Sciatic nerve (tissue), 2 donors: ENCODE measurements around the gene UBE2G1. TPM values are rescaled to one million over a fixed set of nuclear protein-coding genes. Genes with fewer than 3 reads are reported as not detected.

ENCODE experiments used
- ATAC-seq: fragments of 200-7000 bp; cut with Tn5 transposase; one replicate; pipeline ENCODE4 v1.9.1; 2020; ENCODE audit warnings: mild to moderate bottlenecking, moderate library complexity
- DNase-seq: peaks from one replicate; pipeline ENCODE4 v3.0.0-alpha.2; 2020; ENCODE audit warnings: low spot score
- intact Hi-C: fragments of 100-400 bp; cut with DNase I; formaldehyde crosslinking; loops from one replicate; pipeline ENCODE4 v1.14.2; 2022
- total RNA-seq: library from RNA; stranded (reverse); fragmentation: NEBNext Ultra II Directional; extraction: Animal tissue kit (Norgen Biotek cat#: 25700); gene quantifications from one replicate; pipeline ENCODE4 v1.2.1, GENCODE V29; 2021
- donor health status: DM: no; HTN: no; CAD: no.
- donor health status: DM: no; HTN: no; CAD: no.

UBE2G1 gene, protein sequence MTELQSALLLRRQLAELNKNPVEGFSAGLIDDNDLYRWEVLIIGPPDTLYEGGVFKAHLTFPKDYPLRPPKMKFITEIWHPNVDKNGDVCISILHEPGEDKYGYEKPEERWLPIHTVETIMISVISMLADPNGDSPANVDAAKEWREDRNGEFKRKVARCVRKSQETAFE
- total RNA-seq = 46.7 TPM

DNA sequence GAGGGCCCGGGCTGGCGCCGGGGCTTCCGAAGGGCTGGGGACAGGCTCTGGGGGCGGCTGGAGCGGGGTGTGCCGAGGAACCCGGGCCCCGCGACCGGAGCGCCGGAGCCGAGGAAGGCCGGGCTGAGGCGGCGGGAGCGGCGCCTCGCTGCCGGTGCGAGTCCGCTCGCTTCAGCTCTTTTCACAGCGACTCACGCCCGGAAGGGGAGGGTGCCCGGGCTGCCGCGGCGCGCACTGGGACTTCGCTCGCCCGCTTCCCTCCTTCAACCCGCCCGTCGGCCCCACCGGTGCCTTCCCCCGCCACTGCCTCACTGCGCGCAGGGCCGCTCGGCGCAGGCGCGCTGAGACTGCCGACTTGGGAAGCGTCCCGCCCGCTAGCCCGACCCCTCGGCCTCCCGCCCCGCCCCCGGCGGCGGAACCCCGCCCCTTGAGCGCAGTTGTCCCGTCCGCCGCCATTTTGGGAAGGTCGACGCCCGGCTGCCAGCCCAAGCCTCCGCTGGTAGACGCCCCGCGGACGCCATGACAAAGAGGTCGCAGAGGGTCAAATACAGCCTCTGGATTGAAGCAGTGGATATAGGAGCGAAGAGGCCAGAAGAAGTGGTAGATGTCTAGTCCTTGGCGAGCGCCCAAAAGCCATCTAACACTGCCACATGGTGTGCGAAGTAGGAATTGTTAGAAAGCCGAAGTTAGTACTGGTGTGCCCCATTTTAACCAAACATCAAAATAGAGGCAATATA is at the start of gene UBE2G1:
Gene UBE2G1, minus strand, starts transcription at position 349 of the 737 bp plus-strand sequence. CDS start 359 bp downstream, outside the sequence.
- DNase-seq = peak; percentile 99
- intact Hi-C loops = no loop called here
- peak; percentile 97 for ATAC-seq

DNA sequence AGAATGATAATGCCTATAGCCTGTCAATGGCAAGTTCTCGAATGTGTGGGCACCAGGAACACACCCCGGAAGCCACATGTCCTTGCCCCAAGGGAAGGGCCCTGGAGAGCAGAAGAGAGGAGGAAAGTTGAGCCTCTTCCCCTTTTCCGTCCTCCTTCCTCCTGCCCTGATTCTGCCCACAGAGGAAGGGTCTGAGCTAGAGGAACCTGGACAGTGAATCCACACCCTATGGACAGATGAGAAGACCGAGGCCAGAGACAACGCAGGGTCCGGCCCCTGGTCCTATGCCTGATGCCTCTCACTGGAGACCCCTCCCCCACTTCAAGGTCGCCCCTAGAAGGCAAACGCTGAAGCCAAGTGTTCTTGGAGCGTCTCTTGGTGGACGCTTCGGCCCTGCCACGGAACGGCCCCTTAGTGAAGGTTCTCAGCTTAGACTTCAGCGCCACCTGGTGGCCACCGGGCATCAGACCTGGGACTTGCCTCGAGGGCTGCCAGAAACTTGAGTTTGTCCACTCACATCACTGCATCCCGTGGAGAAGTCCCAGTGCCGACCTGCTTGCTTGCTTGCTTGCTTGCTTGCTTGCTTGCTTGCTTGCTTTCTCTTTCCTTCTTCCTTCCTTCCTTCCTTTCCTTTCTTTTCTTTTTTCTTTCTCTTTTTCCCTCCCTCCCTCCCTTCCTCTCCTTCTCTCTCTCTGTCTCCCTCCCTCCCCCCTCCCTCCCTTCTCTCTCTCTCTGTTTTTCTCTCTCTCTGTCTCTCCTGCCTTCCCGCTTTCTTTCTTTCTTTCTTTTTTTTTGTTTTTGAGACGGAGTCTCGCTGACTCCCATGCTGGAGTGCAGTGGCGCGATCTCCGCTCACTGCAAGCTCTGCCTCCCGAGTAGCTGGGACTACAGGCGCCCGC is 46.7 kb upstream of the UBE2G1 start:
- ATAC-seq (peak; percentile 97), DNase-seq (peak; percentile 98)
- intact Hi-C loops = loop anchor here (5.0 kb wide), 1 partner anchor 196 kb away; no protein-coding TSS in a partner anchor

DNA sequence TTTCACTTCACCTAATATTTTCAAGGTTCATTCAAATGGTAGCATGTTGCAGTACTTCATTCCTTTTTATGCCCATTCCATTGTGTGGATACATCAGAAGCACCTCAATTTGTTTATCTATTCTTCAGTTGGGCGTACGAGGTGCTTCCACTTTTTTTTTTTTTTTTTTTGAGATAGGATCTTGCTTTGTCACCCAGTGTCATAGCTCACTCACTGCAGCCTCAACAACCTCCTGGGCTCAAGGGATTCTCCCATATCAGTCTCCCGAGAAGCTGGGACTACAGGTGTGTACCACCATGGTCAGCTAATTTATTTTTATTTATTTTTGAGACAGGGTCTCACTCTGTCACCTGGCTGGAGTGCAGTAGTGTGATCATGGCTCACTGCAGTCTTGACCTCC is 44.7 kb upstream of the UBE2G1 start:
- DNase-seq (no peak), ATAC-seq (no peak)
- intact Hi-C loops = loop anchor here (5.0 kb wide), 1 partner anchor 194 kb away; no protein-coding TSS in a partner anchor

DNA sequence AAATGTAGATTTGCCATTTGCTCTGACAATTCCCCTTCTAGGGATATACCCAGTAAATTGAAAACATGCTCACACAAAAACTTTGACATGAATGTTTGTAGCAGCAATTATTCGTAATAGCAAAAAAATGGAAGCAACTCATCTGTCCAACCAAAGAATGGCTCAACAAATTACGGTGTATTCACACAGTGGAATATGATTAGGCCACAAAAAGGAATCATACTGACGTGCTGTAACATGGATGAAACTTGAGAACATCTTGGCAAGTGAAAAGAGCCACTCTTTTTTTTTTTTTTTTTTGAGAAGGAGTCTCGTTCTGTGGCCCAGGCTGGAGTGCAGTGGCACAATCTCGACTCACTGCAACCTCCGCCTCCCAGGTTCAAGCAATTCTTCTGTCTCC is 43.2 kb upstream of the UBE2G1 start:
- intact Hi-C loops = loop anchor here (5.0 kb wide), 1 partner anchor 192 kb away; no protein-coding TSS in a partner anchor
- ATAC-seq (no peak), DNase-seq (no peak)

DNA sequence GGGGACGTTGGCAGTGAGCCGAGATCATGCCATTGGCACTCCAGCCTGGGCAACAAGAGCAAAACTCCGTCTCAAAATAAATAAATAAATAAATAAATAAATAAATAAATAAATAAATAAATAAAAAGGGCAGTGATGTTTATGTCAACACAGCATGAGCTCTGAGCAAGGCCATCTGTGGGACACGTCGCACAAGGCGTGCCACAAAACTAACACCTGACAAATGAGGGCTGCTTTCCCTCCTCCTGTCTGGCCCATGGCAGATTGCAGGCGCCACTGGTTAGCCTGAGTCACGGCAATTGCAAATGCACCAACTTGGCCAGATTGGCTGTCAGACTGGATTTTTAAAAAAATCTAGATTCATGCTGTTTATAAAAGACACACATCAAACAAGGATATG is 41.4 kb upstream of the UBE2G1 start:
- DNase-seq = no peak
- intact Hi-C loops = no loop called here
- no peak for ATAC-seq

DNA sequence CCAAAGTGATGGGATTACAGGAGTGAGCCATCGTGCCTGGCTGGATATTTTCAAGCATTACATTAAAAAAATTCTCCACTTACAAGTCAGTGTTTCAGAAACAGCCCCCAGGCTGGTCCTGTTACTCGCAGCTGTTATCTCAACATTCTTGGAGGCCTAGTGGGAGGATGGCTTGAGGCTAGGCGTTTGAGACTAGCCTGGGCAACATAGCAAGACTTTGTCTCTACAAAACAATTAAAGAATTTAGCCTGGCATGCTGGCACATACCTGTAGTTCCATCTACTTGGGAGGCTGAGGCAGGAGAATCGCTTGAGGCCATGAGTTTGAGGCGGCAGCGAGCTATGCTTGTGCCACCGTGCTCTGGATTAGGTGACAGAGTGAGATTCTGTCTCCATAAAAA is 40.7 kb upstream of the UBE2G1 start:
- intact Hi-C loops = no loop called here
- no peak for DNase-seq
- ATAC-seq = no peak

DNA sequence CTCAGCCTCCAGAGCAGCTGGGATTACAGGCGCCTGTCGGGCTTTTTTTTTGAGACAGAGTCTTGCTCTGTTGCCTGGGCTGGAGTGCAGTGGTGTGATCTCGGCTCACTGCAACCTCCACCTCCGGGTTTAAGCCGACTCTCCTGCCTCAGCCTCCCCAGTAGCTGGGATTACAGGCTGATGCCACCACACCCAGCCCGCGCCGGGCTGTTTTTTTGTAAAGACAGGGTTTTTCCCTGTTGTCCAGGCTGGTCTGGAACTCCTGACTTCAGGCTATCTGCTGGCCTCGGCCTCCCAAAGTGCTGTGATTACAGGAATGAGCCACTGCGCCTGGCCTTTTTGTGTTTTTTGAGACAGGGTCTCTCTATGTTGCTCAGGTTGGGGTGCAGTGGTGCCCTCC is 39.9 kb upstream of the UBE2G1 start:
- intact Hi-C loops = no loop called here
- no peak for ATAC-seq

DNA sequence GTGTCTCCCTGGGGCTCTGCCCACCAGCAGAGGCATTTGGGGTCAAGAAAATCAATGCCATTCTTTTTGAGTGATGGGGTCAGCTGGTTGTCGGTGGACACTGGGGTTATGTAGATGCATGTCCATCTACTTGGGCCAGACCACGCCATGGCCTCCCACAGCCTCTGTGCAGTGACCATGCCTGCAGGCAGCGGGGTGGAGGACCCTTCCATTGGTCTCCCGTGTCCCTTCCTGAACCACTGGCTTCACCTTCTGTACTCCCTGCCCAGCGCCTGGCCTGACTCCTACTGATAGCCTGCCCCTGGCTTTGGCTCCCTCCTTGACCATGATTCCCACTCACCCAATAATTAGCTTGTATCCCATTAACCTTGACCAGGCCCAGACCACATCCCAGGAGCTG is 39.2 kb upstream of the UBE2G1 start:
- ATAC-seq (no peak), DNase-seq (no peak)
- intact Hi-C loops = no loop called here

More for the DNA sequence above, 39.9 kb upstream of the UBE2G1 start:
- DNase-seq = no peak

DNA sequence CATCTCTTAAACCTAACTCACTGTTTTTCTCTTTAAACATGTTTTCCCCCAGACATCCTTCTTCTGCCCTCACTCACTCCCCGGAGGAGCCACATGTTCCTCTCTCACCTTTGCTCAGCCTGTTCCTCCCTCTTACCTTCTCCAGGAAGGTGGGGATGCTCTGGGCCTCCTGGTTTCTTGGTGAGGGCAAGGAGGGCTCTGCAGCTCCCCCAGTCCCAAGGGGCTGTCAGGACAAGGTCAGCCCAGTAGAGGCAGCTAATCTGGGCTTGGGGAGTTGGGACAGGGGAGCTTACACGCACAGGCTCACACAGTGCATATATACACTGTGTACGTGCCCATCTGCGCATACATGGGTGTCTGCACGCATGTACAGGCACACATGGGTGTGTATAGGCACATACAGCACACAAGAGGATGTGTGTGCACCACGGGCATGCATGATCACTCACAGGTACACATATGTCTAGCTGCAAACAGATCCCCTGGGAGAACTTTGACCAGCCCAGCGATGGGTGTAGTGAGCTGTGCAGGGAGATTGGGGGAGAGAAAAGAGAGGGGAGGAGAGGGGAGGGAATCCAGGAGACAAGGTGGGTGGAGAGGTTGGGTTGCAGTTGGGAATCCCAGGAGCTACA is 38.7 kb upstream of the UBE2G1 start:
- ATAC-seq (no peak), DNase-seq (no peak)
- intact Hi-C loops = no loop called here

DNA sequence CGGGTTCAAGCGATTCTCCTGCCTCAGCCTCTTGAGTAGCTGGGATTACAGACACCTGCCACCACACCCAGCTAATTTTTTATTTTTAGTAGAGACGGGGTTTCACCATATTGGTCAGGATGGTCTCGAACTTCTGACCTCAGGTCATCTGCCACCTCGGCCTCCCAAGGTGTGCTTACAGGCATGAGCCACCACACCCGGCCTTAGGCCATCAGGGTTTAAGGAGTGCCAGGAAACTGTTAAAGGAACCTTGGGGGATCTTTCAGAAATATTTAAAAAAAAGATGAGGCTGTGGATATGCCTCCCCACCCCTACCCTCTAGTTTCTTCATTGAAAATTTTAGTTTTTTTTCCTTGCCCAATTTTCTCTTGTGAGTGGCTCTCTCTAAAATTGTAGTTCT is 31.4 kb upstream of the UBE2G1 start:
- DNase-seq (no peak), ATAC-seq (no peak)
- intact Hi-C loops = no loop called here

DNA sequence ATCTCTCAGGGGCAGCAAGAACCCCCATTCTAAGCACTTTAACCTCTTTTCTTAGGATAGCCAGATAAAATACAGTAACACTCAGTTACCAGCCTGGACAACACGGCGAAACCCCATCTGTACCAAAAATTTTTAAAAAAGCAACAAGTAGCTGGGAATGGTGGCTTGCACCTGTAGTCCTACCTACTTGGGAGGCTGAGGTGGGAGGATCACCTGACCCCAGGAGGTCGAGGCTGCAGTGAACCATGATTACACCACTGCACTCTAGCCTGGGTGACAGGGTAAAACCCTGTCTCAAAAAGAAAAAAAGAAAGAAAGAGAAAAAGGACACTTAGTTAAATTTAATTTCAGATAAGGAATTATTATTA is 28.6 kb upstream of the UBE2G1 start:
- DNase-seq = no peak
- ATAC-seq = no peak
- intact Hi-C loops = no loop called here

DNA sequence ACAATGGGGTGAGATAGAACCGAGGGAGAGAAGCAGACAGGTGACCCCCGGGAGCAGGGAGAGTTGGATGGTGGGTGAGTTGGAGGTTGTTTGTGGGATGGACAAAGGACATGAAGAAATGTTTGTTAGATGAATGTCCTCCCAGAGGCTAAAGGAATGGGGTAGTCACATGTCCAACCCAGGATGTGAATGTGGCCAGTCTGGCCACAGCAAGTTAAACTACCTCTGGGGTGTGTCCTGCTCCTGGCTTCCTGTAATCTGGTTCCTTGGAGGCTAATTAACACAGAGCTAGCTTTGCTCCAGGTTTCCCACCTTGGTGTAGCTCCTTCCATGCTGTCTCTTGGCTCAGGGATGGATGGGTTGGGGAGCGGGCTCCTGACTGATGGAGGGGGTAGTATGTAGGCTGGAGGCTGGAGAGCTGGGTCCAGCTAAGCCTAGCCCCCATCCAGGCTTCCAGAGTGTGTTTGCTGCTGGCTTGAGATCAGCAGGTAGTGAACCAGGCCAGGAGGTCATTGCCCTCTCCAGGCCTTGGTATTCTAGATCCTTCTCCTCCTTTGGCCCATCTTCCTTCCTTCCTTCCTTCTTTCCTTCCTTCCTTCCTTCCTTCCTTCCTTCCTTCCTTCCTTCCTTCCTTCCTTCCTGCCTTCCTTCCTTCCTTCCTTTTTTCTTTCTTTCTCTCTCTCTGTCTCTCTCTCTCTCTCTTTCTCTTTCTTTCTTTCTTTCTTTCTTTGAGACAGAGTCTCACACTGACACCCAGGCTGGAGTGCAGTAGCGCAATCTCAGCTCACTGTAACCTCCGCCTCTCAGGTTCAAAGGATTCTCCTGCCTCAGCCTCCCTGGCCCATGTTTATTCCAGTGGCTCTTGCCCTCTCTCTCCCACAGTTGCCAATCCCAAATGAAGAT is 28.0 kb upstream of the UBE2G1 start:
- DNase-seq = no peak
- intact Hi-C loops = no loop called here
- ATAC-seq = no peak

DNA sequence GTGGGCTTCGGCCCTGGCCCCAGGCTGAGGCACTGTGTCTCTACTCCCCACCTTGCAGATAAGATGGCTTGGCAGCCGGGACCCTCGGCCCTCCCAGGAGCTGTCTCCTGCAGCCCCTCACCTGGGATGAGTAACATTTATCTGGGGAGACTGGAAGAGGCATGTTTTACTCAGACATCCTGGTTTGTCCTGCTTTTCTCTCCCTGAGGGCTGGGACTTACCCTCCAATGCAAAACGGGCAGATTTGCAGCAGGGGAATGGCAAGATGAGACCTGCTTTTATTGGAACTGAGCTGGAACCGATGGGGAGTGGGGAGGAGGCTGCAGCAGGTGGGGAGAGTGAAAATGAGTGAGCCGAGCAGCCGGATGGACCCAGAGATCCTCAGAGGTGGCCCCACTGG is 27.3 kb upstream of the UBE2G1 start:
- DNase-seq = no peak
- intact Hi-C loops = no loop called here
- ATAC-seq = no peak

DNA sequence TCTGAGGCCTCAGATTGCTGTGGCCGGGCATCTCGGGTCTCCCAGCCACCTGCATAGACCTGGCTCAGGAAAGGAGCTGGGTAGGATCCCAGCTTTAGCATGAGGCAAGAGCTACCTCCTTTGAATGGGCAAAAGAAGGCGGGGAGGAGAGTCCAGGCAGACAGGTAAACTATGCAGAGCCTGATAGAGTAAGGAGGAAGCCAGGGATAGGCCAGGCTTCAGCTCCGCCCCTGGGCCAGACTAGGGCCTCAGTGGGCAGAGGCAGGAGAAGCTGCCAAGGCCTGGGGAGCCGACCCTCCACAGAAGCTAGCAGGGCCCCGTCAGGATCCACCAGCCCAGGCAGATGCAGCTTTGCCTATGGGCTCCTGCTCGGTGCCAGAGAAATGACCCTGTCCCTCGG is 22.6 kb upstream of the UBE2G1 start:
- DNase-seq = no peak
- intact Hi-C loops = no loop called here
- no peak for ATAC-seq

DNA sequence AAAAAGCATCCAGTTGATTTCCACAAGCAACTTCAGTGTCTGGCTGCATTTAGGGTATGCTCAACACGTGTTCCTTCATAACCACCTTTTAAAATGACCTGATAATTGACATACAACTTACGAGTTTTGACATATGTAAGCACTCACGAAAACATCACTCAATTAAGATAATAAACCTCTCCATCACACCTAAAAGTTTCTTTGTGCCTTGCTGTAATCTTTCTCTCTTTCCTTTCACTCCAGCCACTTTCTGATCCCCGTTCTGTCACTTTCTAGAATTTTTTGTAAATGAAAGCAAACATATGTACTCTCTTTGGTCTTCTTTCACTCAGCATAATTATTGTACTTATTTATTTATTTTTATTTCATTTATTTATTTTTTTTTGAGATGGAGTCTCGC is 20.7 kb upstream of the UBE2G1 start:
- intact Hi-C loops = no loop called here
- ATAC-seq (no peak), DNase-seq (no peak)

DNA sequence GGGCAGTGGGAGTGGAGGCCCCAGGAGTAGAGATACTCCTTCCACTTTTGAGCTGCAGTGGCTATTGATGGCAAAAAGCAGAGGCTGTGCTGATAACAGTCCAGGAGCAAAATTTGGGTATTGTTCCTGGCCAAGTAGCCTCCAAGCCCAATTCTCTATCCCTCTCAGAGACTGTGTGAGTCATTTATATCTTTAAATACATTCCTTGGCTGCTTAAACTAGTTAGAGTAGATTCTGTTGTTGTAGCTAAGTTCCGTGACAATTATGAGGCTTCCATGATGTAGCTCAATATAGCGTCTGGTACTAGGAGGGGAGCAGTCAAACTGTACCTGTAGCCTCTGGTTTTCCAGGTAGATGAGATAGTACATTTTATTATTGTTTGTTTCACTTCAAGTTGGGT is 19.9 kb upstream of the UBE2G1 start:
- intact Hi-C loops = no loop called here
- DNase-seq (no peak), ATAC-seq (no peak)

DNA sequence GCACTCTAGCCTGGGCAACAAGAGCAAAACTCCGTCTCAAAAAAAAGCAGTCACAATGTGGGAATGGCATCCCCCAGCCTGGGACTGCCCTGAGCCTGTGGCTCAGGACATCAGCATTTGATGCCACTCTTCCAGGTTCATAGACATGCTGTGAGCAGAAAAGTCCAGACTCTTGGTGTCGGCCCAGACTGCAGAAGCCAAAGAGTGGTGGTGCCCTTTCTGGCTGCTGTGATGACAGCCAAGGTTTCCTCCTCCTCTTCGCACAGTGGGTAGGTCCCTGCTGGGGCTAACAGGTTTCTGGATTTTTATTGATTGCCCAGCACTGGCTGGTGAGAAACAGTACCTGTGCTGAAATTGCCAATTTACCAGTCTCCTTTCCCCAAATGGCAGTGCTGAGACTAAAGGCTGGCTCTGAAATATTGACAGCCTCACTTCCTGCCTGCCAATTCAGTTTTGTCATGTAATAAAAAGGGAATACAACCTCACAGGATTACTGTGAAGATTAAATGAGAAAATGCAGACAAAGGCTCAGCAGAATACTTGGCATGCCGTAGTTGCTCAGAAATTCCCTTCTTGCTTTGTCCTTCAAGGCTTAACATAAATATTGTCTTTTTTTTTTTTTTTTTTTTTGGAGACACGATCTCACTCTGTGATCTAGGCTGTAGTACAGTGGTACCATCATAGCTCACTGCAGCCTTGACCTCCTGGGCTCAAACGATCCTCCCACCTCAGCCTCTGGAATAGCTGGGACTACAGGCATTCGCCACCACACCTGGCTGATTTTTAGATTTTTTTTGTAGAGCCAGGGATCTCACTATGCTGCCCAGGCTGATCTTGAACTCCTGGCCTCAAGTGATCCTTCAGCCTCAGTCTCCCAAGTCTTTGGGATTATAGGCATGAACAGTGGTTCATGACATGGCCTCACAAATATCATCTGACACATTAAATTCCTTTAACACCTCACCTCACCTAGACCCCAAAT is 15.5 kb upstream of the UBE2G1 start:
- ATAC-seq = no peak
- DNase-seq = no peak
- intact Hi-C loops = no loop called here
